GM12872 (cell line): ENCODE data around the gene PPA1.

ENCODE experiments used
- CTCF ChIP-seq: IDR thresholded peaks from 3 replicates; pipeline ENCODE4 v1.5.1; 2011; ENCODE audit warnings: low read depth, mild to moderate bottlenecking, low read length, moderate library complexity; ENCODE audit not compliant: insufficient read depth

PPA1 gene

GRCh38 chr10:70260734-70261133 is 27.5 kb upstream of the PPA1 start:
- no peak for TF ChIP-seq CTCF

- TF ChIP-seq CTCF, result no peak
Measured at GRCh38 chr10:70260259-70260658, 27.0 kb upstream of the PPA1 start.

GRCh38 chr10:70258216-70258615 is 25.0 kb upstream of the PPA1 start:
- TF ChIP-seq CTCF, result no peak

GRCh38 chr10:70256463-70256862 is 23.2 kb upstream of the PPA1 start:
- TF ChIP-seq CTCF, result no peak

- TF ChIP-seq CTCF, result peak; percentile 29; the same call in 1 of the 3 replicates
Measured at GRCh38 chr10:70255329-70256299, 22.4 kb upstream of the PPA1 start.

GRCh38 chr10:70254778-70255328 is 21.6 kb upstream of the PPA1 start:
- no peak for TF ChIP-seq CTCF

- no peak for TF ChIP-seq CTCF
Measured at GRCh38 chr10:70253878-70254765, 20.9 kb upstream of the PPA1 start.
